Limb (tissue), 2 donors: ENCODE results near the gene DDX1.
A peak's percentile ranks its signal among the peaks of the same experiment; 100 is the strongest.

Source experiments
- DNase-seq, 2 donors: peaks; one replicate each; pipeline ENCODE4 v3.0.0-alpha.2; 2016; ENCODE audit errors: extremely low spot score in 2 of 2

DDX1 gene

DNA sequence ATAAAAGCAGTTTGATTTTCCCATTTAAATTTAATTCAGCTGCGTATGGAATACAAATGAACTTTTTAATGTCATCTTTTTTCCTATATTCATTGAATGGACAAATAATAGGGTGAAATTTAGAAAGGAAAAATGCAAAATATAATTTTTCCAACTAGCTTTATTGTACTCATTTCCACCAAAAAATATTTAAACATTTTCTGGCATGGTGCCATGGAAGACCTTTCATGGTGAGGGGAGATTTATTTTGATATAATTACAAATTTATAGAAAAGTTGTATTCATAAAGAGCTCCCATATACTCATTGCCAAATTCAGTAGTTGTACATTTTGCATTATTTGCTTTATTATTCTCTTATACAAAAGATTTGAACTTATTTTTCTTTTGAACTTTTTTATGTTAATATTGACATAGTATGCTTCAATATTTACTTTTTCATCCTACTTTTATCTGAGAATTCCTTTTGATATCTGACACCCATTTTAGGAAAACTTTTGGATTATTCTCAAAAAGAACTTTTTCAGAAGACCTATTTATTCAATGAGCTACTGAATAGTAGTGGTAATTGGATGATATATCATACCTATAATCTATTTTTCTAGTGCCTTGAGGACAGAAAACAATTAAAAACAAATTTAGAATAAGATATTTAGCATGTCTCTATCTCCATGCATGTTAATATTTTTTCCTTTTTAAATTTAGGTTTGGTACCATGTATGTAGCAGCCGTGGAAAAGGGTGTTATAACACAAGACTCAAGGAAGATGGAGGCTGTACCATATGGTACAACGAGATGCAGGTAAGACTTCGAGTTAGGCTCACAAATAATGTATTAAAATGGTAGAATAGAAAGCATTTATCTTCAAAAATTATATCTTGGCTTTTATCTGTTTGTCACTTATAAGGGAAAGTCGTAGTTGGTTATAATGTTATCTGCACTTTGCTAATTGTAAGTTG, 37.5 kb downstream of the DDX1 start:
- no peak for DNase-seq

DNA sequence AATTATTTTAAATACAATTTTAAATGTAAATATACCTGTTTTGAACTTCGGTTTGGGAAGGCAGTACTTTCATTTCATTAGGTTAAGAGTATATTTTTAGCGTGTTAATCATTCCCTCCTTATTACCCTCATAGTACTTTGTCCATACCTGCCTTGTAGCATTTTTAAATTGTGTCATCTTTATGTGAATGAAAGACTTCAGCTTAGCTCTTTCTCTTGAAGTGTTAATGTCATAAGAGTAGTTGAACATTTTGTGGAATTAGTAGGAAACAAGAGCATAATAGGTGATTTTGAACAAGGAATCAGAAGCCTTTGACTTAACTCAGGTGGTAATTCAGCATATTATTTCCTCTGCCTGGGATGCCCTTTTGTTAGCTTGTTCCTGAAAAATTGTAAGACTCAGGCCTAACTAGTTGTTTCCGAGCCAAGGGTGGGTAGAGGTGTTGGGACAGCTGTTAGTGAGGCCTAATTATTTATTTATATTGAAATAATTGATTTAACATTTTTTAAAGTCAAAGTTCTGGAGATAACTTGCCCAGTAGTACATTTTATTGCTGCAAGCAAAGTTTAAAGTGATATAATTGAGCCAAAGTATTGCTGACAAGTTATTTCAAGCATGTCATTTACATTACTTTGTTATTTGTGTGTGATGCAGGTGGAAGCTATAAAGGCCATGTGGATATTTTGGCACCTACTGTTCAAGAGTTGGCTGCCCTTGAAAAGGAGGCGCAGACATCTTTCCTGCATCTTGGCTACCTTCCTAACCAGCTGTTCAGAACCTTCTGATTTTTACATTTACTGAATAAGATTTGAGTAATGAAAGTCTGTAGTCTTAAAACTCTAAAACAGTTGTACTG, 38.7 kb downstream of the DDX1 start:
- peak in 1 of 2 donors; percentile 72 for DNase-seq

DNA sequence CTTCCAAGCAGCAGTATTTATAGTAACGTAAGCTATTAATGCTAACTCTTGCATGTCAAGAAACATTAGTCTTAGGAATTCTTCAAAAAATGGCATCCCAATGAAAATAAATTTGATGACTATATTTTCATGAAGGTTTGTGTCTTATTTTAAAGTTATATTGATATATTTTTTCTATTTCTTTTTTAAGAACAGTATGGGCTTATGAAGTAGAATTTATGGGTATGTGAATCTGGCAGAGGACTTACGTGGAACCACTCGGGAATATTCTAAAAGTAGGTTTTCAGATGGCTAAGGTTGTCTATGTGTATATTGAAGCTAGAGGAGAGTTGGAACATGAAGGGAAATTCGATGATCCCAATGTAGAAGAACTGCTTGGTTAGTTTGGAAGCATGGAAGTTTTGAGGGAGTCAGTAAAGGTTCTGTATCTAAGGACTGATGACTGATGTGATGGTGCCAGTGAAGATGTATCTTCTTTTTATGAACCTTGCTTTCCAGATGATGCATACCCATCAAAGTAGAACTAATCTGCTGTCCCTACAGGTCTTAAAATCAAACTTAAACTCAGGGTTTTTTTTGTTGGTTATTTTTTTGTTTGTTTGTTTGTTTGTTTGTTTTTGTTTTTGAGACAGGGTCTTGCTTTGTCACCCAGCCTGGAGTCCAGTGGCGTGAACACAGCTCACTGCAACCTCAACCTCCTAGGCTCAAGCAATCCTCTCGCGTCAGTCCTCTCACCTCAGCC, 39.5 kb downstream of the DDX1 start:
- no peak for DNase-seq

DNA sequence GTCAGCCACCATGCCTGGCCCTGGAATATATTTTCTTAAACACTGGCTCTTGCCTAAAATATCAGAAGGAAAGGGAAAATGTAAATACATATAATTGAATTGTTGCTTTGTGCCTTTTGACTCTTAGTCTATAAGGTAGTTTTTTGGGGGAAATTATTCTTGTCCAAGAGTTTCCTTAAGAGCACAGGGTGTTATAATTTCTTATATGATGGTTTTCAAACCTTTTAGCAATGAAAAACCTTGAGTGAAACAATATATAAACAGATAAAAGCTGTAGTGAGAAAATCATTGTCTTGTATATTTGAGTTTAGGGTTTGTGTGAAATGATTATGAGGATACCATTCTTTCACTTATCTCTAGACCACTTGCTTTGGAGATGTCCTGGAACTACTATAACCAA, 40.2 kb downstream of the DDX1 start:
- no peak for DNase-seq

DNA sequence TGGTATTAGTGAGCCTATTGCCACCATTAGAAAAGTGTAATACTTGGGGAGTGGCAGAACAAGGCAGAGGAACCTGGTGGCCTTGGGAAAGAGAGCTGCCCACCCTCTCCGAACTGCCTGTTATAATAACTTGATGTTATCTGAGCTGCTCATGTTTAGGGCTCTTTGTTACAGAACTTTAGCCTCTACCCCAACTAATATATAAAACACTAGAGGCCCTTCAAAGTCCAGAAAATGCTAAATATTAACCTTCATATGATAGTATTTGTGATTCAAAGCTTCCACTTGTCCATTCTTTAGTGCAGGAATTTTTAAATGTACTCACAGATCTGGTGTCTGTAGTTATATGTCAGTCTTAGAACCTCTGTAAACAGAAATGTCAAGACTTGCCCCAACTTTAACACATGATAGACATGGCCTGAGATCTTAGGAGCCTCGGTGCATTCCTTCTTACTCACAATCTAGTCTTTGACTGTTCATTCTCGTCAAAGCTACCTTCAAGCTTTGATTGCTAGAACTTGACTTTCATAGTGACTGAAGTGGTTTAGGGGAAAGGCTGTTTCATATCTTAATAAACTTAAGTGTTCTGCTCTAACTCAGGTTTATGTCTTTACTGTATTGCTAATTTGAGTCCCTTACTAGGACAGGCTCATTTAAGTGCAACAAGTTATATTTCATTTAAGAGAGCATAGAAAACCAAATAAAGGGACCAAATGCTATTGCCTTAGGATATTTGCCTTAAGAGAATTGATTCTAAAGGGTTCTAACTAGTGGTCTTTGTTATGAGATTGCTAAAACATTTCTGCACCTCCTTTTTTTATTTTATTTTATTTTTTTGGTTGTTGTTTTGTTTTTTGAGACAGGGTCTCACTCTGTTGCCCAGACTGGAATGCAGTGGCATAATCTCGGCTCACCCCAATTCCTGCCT, 41.6 kb downstream of the DDX1 start:
- DNase-seq, result no peak

DNA sequence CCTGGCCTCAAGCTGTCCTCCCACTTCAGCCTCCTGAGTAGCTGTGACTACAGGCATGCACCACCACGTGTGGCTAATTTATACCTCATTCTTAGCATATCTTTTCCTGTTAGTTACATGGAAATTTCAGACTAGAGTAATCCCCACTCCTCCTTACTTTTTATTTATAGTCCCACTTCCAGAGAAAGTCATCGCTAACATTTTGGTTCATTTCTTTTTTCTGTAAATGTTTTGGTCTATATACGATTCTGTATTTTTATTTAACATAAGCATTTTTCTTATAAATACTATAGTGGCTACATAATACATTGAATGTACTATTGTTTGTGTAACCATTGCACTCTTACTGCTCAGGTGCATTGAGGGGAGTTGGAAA, 42.3 kb downstream of the DDX1 start:
- peak in 1 of 2 donors; percentile 14 for DNase-seq

DNA sequence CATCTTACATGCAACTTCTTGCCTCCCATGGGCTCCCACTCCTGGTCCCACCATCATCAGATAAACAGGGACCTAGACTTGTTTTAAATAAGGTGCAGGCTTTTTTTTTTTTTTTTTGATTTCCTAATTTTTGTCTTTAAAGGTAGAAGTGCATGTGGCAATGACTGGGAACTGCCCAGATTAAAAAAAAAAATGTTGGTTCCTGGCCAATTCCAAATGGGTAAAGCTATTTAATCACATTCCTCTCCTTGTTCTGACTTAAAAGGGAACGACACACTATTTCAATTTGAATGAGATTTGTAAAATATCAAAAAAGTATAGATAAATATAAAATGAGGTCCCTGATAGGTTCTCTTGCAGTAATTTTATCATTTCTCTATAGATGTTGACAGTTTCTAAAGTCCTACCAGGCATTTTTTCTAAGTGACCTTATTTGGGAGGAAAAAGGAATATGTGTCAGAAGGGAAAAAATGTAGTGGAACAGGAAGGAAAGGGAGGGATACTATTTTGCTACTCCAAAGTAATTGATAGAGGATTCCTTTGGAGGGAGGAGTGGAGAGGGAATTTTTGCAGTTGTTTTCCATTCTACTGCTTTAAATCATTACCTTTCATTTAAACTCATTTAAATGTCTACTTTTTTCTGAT, 43.3 kb downstream of the DDX1 start:
- DNase-seq, result no peak

DNA sequence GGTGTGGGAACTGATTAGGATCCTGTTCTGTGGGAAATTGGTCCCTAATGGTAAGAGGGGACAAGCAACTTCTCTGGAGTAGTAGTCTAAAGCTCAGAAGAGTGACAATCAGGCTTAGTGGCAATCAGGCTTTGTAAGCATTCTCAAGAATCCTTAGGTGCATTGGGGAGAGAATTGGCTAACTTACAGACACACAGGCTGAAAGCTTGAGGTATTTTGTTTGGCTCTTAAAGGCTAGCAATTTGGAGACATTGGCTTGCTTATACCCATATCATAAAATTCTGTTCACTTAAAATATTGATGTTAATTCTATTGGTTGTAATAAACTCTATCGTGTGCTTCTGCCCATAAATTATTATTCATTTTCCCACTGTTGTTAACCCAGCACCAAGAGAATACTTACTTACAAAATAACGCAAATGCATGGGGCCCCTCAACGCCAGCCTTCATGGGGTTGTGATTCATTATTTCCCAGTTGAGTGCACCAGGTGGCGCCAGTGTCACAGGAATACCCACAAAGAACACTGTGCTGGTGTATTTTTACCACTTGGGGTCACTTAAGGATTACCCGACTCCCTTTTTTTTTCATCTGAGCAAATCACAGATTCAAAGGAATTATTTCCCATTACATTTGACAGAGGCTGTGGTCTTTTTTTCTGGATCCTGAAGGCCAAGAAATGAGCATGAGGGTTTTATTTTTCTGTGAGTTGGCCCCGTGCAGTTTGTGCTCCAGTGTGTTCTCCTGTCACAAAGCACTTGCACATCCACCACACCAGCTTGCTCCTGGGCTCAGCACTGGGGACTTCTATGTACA, 45.5 kb downstream of the DDX1 start:
- DNase-seq, result peak; percentile 73 to 84

DNA sequence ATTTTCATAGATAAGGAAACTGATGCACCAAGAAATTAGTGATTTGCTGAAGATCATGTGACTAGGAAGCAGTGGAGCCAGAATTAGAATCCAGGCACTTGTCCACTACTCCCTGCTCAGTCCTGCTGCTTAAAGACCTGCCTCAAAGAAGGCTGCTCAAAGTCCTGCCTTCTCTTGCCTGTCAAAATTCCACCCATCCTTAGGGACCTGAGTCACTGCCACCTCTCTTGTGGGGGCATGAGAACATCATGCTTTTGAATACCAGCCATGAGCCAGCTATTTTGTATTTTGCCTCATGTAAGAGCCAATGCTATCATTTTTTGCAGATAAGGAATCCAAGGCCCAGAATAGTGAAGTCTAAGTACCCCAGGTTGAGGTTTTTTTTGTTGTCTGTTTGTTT, 47.1 kb downstream of the DDX1 start:
- DNase-seq, result no peak

DNA sequence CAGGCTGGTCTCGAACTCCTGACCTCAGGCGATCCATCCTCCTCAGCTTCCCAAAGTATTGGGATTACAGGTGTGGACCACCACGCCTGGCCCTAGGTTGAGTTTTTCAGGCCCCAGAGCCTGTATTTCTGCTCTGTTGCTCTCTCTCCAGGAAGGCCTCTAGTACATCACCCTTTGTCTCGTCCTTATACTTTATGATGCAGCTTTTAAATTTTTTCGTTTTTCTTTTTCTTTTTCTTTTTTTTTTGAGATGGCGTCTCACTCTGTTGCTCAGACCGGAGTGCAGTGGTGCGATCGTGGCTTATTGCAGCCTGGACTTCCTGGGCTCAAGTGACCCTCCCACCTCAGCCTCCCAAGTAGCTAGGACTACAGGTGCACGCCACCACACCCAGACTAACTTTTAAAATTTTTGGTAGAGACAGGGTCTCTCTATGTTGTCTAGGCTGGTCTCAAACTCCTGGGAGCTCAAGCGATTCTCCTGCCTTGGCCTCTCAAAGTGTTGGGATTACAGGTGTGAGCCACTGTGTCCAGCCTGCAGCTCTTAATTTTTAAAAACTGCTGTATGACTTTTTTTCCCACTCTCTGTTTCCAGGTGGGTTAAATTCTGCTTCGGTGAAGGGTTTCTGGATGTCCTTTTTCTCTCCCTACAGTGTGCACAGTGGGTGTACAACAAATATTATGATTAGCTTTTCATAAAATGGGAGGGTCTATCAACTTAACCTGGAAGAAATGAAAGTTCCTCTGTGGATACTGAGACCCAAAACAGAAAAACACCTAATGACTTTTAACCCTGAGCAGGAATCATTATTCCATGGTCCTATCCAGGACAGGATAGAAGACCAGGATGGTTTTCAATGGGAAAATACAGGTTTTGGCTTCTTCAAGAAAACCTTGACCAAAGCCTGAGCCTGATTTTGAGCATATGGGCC, 47.9 kb downstream of the DDX1 start:
- DNase-seq, result no peak

DNA sequence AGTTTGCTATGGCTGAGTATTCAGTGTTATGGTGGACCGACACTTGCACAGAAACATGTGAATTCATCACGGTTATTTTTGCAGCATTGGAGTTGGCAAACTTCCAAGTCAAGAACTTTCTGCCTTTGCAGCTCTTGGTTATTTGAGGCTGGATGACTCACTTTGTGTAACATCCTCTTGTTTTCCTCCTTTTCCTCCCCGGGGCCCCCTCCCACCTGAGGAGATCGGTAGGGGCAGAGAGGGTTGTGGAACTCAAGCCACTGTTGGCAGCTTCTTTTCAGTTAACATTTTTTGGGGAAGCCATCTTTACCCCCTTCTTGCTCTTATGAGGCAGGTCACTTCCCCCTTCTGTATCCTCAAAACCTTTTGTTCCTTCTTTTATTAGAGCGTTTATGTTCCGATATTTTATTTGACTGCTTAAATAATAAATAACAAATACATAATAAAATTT, 48.6 kb downstream of the DDX1 start:
- peak; percentile 18 to 32 for DNase-seq

DNA sequence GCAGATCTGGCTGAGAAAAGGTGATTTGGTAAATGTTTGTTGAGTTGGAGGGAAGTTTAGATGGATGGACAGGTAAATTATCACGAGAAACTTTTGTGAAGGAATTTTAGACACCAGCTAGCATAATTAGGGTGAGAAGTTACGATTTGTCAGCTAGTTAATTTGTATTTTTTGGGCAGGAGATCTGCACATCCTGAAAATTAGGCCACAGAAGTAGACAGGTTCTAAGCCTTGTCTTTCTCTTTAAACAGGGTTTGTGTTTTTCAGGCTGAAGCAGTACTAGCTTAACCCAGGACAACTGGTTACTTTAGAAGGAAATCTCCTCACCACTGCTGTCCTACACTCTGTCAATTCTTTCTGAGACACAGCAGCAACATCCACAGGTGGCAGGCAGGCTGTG, 49.1 kb downstream of the DDX1 start:
- DNase-seq, result no peak

DNA sequence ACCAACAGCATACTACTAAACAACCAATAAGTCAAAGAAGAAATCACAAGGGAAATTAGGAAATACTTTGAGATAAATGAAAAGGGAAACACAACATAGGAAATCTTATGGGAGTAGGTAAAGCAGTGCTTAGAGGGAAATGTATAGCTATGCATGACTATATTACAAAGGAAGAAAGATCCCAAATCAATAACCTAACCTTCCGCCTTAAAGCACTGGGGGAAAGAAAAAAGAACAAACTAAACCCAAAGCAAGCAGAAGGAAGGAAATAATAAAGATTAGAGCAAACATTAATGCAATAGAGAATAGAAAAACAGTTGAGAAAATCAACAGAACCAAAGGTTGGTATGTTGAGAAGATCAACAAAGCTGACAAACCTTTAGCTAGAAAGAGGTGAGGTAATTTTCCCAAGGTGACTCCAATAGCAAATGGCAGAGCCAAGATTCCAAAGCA, 49.9 kb downstream of the DDX1 start:
- no peak for DNase-seq

DNA sequence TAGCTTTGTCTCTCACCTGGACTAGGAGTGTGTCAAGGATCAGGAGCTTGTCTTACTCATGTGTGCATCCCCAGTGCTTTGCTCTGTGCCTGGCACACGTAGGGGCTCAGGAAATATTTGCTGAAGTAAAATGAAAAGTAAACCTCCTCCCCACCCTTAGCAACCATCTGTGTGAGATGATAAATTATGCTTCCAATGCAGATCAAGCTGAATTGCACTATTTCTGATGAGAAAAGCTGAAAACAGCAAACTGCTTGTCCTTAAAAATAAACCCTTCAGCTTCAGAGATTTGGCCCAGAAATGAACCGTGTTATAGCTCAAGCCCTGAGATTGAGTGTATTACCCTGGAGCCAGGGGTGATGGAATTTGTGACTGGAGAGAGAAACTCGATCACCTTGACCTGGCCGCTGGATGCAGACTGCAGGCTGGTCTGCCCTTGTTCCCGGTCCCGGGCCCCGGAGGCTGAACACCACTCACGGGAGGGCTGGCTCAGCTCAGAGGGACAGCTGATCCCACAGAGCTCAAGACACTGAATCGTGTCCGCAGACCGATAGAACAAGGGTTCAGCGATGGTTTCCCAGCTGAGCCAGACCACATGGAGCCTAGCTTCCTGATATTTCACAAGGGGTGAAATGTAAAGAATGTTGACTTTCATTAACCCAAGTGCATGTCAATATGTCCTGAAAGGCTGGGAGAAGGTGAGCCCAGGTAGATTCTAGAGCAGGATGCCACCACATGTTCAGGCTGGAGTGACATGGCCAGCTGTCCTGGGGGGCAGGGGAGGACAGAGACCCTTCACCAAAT, 50.5 kb downstream of the DDX1 start:
- DNase-seq, result peak in 1 of 2 donors; percentile 23

DNA sequence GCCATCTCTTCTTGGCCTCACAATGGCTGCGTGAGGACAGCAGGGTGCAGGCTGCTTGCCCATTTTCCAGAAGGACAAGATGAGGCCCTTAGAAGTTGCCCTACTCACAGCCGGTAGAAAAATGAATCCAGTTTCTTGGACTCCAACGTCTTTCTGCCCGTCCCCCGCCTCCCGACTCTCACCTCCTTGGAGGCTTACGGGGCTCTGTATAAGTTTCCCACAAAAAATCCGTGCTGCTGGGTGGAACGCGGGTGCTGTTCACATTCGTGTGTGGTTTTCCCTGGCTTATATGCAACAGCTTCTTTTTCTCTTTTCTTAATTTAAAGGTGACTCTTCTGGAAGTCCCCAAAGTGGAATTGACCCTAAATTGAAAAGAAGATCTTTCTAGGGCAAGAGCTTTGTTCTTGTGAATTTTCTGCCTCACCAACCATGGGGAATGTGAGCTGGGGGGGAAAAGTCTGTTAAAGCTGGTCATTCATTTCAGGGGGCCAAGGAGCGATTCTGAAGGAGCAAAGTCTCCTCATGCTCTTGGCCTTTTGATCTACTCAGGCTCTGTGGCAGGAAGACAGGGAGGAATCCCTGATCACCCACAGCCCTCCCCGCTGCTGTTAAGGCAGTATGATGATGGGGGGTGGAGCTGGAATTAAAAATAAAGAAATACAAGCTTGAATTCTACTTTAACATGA, 51.3 kb downstream of the DDX1 start:
- peak in 1 of 2 donors; percentile 21 for DNase-seq

DNA sequence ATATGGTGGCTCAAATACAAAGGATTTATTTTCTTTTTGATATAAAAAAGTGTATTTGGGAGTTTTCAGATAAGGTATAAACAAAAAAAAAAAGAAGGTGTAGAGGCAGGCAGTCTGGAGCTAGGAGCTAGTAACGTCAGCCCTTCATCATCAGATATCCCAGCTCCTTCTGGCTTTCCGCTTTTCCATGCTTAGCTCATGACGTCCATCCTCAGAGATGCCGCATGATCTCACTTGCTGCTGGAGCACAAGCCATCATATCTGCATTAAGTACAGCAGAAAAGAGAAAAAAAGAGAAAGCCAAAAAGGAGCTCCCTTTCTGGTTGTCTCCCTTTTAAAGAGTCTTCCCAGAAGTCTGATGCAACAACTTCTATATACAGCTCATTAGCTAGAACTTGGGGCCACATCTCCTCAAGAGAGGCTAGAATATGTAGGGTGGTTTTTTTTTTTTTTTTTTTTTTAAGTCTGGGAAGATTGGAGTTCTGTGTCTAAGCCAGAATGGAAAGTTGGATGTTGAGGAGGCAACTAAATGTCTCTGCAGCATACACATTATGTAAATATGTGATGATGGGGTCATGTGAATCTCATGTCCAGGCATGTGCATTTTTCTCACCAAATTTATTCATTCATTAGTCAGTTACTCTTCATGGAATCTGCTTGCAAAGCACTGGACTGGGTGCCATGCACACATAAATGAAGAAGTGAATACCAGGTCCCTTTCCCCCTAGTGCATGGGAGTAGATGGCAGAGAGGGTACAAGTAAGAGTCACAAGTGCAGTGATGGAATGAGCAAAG, 52.3 kb downstream of the DDX1 start:
- DNase-seq, result no peak
